Peyer's patch (tissue), 4 donors: ENCODE results near the gene ZIC5. TPM values are rescaled to one million over a fixed set of nuclear protein-coding genes. Genes with fewer than 3 reads are reported as not detected.
A peak's percentile ranks its signal among the peaks of the same experiment; 100 is the strongest.

Source experiments
- DNase-seq, 3 donors: peaks; one replicate each; pipeline ENCODE4 v3.0.0-alpha.2; 2017 to 2019
- H3K27ac ChIP-seq, 4 donors: fragments of 200-600 bp; sonication (generic); one replicate each; pipeline ENCODE4 v1.5.1; 2016 to 2019
- H3K27me3 ChIP-seq, 2 donors: fragments of 200-600 bp; sonication (generic); one replicate each; pipeline ENCODE4 v1.5.1; 2019
- H3K36me3 ChIP-seq, 3 donors: fragments of 200-600 bp; sonication (generic); one replicate each; pipeline ENCODE4 v1.5.1; 2016 to 2019
- H3K4me1 ChIP-seq, 4 donors: fragments of 200-600 bp; sonication (generic); one replicate each; pipeline ENCODE4 v1.5.1; 2016 to 2019
- H3K4me3 ChIP-seq, 4 donors: fragments of 200-600 bp; sonication (generic); 1 replicate in 3 of 4; 2 replicates in 1 of 4; pipeline ENCODE4 v1.5.1; 2016 to 2019; ENCODE audit warnings: mild to moderate bottlenecking in 1 of 4
- H3K9me3 ChIP-seq, 4 donors: fragments of 200-600 bp; sonication (generic); one replicate each; pipeline ENCODE4 v1.5.1; 2016 to 2019; ENCODE audit warnings: mild to moderate bottlenecking in 1 of 4
- CTCF ChIP-seq, 6 experiments: fragments of 450-650 bp in 4 of 6; fragments of 200-600 bp in 2 of 6; sonication (generic) in 1 of 6; IDR thresholded peaks; one replicate each; pipeline ENCODE4 v1.5.1; 2017 to 2019; ENCODE audit warnings: antibody characterized with exemption in 6 of 6, mild to moderate bottlenecking in 3 of 6, moderate library complexity in 1 of 6
- POLR2A ChIP-seq, 2 donors: fragments of 450-650 bp; IDR thresholded peaks; one replicate each; pipeline ENCODE4 v1.5.1; 2017; ENCODE audit warnings: antibody characterized with exemption in 2 of 2, mild to moderate bottlenecking in 2 of 2, moderate library complexity in 2 of 2
- total RNA-seq, 4 donors: library from RNA; depleted of rRNA; stranded (reverse); fragments of >200 nt; gene quantifications; one replicate each; pipeline ENCODE4 v1.1.0, GENCODE V29; 2016

The ZIC5 gene
- total RNA-seq, 4 donors from 2014 or later = not detected

- no peak overlapping the region for H3K4me3 ChIP-seq
- TF ChIP-seq CTCF (IDR thresholded peaks at IDR 0.05) = no peak
Observed at GRCh38 chr13:99996381-99996973, 24.9 kb upstream of the ZIC5 start.

GRCh38 chr13:99995589-99996380, 24.2 kb upstream of the ZIC5 start:
- no peaks in the 10 kb centered on the region for H3K36me3 ChIP-seq
- no peak overlapping the region for H3K27ac ChIP-seq
- H3K27me3 ChIP-seq = peaks cover 0 to 66% of the 10 kb centered on the region in 2 donors
- no peak for DNase-seq
- H3K9me3 ChIP-seq = no peaks in the 10 kb centered on the region
- H3K4me1 ChIP-seq = peaks cover 0 to 7% (median 0%) of the 10 kb centered on the region in 4 donors
- TF ChIP-seq CTCF (IDR thresholded peaks at IDR 0.05) (no peak), POLR2A (IDR thresholded peaks at IDR 0.05) (no peak)
- H3K4me3 ChIP-seq = peak overlapping the region in 1 of 4 donors; percentile 6

More at GRCh38 chr13:99996381-99996973, 24.9 kb upstream of the ZIC5 start:
- Histone ChIP-seq H3K4me1 (peaks cover 0 to 5% (median 0%) of the 10 kb centered on the region in 4 donors), H3K27ac (no peak overlapping the region), H3K9me3 (no peaks in the 10 kb centered on the region), H3K36me3 (no peaks in the 10 kb centered on the region), H3K27me3 (peaks cover 0 to 59% of the 10 kb centered on the region in 2 donors)
- no peak for DNase-seq

- H3K4me1 ChIP-seq = peaks cover 0 to 13% (median 0%) of the 10 kb centered on the region in 4 donors
Observed at GRCh38 chr13:99995104-99995588, 23.6 kb upstream of the ZIC5 start.

GRCh38 chr13:99994638-99995020, 23.1 kb upstream of the ZIC5 start:
- Histone ChIP-seq H3K27ac (no peak overlapping the region), H3K9me3 (peaks cover 0 to 1% (median 0%) of the 10 kb centered on the region in 4 donors), H3K27me3 (peaks cover 0 to 77% of the 10 kb centered on the region in 2 donors), H3K36me3 (no peaks in the 10 kb centered on the region), H3K4me3 (no peak overlapping the region), H3K4me1 (peaks cover 0 to 18% (median 0%) of the 10 kb centered on the region in 4 donors)
- no peak for DNase-seq
- TF ChIP-seq CTCF (IDR thresholded peaks at IDR 0.05) = no peak
- no peak for TF ChIP-seq POLR2A (IDR thresholded peaks at IDR 0.05)

More at GRCh38 chr13:99995104-99995588, 23.6 kb upstream of the ZIC5 start:
- TF ChIP-seq CTCF (IDR thresholded peaks at IDR 0.05) (no peak), POLR2A (IDR thresholded peaks at IDR 0.05) (no peak)
- H3K27me3 ChIP-seq = peaks cover 0 to 72% of the 10 kb centered on the region in 2 donors
- no peak overlapping the region for H3K4me3 ChIP-seq
- H3K9me3 ChIP-seq = no peaks in the 10 kb centered on the region
- H3K27ac ChIP-seq = no peak overlapping the region
- no peak for DNase-seq
- H3K36me3 ChIP-seq = no peaks in the 10 kb centered on the region

- Histone ChIP-seq H3K36me3 (no peaks in the 10 kb centered on the region), H3K9me3 (peaks cover 0 to 5% (median 0%) of the 10 kb centered on the region in 4 donors), H3K4me3 (no peak overlapping the region), H3K27me3 (peaks cover 0 to 84% of the 10 kb centered on the region in 2 donors), H3K27ac (no peak overlapping the region), H3K4me1 (peaks cover 0 to 25% (median 0%) of the 10 kb centered on the region in 4 donors)
- no peak for DNase-seq
- TF ChIP-seq CTCF (IDR thresholded peaks at IDR 0.05) = no peak
Observed at GRCh38 chr13:99993660-99994637, 22.4 kb upstream of the ZIC5 start.
